D721Med (cell line): Measurements from ENCODE around the gene ZNF681.
"Not testable (repeated sequence)": the region's sequence is repeated elsewhere in the genome, so short reads cannot be mapped to it uniquely, and the experiment has no call there.

Experiments
- DNase-seq: peaks from one replicate; pipeline ENCODE4 v3.0.0; 2011; ENCODE audit warnings: low spot score; ENCODE audit not compliant: insufficient read length
- FAIRE-seq: peaks from 2 replicates; lab custom pipeline; 2011; peaks lifted over from hg19 to GRCh38; lab: Jason Lieb, UNC
- TF ChIP-seq, protein P1 (sequence below): IDR thresholded peaks from 2 replicates; pipeline ENCODE4 v1.5.1; 2012; ENCODE audit warnings: mild to moderate bottlenecking, control low read depth; ENCODE audit not compliant: insufficient read depth; ENCODE audit errors: missing control alignments

The ZNF681 gene

DNA sequence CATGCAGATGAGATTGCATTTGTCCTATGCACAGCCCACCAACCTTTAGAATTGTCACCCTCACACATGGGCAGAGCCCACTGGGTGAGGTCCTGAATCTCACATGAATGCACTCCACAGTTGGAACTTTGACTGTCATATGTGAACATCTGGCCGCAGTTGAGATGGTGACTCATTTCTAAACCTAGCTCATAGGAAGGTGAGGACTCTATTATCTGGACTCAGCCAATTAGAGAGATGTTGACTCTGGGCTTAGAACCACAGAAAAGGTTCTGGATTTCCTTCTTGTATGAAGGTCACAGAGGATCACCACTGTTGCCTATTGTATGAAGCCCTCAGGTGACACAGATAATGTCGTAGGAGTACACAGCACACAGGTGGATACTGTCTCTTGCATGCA, 25.6 kb upstream of the ZNF681 start:
- TF ChIP-seq, protein P1, sequence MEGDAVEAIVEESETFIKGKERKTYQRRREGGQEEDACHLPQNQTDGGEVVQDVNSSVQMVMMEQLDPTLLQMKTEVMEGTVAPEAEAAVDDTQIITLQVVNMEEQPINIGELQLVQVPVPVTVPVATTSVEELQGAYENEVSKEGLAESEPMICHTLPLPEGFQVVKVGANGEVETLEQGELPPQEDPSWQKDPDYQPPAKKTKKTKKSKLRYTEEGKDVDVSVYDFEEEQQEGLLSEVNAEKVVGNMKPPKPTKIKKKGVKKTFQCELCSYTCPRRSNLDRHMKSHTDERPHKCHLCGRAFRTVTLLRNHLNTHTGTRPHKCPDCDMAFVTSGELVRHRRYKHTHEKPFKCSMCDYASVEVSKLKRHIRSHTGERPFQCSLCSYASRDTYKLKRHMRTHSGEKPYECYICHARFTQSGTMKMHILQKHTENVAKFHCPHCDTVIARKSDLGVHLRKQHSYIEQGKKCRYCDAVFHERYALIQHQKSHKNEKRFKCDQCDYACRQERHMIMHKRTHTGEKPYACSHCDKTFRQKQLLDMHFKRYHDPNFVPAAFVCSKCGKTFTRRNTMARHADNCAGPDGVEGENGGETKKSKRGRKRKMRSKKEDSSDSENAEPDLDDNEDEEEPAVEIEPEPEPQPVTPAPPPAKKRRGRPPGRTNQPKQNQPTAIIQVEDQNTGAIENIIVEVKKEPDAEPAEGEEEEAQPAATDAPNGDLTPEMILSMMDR = no peak
- DNase-seq (no peak), FAIRE-seq (no peak)

DNA sequence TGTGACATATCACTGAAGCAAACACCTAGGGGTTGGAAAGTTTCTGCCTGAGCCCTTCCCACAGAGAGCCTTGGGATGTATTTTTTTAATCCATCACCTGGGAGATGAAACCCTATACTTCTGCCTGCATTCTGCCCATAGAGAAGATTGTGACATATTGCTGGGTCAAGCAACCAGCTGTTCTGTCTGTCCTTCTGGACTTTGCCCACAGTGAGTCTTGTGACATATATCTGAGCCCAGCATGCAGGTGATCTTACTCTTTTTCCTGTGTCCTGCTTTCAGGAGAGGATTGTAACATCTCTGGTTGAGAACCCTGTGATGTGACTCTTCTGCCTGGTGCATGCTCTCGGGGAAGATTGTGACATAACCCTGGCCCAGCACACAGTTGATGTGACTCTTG, 24.9 kb upstream of the ZNF681 start:
- DNase-seq (no peak), FAIRE-seq (no peak)
- TF ChIP-seq, protein P1 = no peak

DNA sequence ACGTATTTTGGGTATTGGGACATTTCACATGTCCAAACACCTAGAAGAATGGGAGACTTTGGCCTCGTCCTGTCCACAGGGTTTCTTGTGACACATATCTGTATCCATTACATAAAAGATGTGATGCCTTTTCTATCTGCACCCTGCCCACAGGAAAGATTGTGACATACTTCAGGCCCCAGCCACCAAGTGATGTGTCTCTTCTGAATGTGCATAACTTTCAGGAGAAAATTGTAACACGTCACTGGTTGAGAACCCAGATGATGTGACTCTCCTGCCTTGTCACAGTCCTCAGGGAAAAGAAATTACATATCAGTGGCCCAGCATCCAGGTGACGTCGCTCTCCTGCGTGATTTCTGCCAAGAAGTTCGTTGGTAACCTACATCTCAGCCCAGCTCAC, 21.0 kb upstream of the ZNF681 start:
- TF ChIP-seq, protein P1 = no peak
- DNase-seq (no peak), FAIRE-seq (no peak)

DNA sequence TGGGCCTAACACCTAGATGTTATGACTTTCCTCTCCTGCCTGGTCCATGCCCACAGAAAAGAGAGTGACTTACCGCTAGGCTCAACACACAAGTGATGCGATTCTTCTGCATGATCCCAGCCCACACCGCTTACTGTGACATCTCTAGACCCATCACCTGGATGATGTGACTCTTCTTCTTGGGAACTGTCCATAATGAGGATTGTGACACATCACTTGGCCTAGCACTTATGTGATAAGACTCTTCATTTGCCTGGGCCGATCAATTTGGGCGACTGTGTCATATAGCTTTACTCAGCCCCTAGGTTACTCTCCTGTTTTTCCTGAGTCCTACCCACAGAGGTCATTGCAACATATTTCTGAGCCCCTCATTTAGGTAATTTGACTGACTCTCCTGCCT, 19.9 kb upstream of the ZNF681 start:
- no peak for FAIRE-seq
- TF ChIP-seq, protein P1 = no peak
- no peak for DNase-seq

DNA sequence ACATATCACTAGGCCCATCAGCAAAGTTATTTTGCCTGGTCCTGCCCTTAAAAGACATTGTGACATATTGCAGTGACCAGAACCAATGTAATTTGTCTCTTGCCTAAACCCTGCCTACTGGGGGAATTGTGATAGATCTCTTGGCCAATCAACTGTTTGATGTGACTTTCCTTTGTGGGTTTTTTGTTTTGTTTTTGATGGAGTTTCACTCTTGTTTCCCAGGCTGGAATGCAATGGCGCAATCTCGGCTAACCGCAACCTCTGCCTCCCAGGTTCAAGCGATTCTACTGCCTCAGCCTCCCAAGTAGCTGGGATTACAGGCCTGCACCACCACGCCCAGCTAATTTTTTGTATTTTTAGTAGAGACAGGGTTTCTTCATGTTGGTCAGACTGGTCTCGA, 19.3 kb upstream of the ZNF681 start:
- not testable (repeated sequence) for FAIRE-seq, DNase-seq

DNA sequence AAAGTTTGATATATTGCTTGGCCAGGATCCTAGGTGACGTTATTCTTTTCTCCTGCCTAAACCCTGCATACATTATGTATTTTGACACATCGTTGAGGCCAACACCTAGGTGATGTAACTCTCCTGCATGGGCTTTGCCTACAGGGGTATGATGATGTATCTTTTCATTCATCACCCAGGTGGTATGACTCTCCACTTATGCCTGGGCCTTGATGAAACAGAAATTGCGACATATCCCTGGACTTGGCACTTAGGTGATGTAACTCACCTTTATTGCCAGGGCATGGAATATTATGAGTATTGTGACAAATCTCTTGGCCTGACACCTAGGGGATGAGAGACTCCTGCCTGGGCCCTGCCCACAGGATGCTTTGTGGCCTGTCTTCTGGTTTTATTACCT, 18.5 kb upstream of the ZNF681 start:
- FAIRE-seq = no peak

DNA sequence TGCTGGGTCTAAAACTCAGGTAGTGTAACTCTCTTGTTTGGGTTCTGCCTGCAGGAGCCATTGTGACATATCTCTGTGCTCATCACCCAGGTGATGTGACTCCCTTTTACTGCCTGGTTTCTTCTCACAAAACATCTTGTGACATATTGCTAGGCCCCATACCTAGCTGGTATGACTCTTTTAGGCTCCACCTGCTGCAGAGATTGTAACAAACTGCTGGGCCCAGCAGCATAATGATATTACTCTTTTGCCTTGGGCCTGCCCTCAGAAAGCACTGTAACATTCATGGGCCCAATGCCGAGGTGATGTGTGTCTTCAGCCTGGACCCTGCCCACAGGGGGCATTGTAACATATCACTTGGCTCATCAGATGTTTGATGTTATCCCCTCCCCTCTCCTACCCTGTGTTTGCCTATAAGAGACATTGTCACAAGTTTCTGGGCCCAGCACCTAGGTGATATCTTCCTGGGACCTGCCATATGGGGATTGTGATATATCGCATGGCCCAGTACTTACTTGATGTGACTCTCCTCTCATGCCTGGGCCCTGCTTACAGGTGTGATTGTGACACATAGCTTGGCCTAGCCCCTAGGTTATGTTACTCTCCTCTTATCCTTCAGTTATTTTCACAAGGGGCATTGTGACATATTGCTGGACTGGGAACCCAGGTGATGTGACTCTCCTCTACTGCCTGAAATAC, 18.0 kb upstream of the ZNF681 start:
- FAIRE-seq (no peak), DNase-seq (no peak)
- TF ChIP-seq, protein P1 = no peak

More for the DNA sequence above, 18.5 kb upstream of the ZNF681 start:
- DNase-seq = no peak
- TF ChIP-seq, protein P1 = no peak
